Activated CD4-positive, alpha-beta T cell treated with anti-CD3 and anti-CD28 coated beads for 48 hours (primary cell): ENCODE data around the gene ADCY9.

Experiments
- DNase-seq: peaks from one replicate; pipeline ENCODE4 v3.0.0-alpha.2; 2020

ADCY9 gene

GRCh38 chr16:3999479-4000325 is 116.5 kb downstream of the ADCY9 start:
- DNase-seq: no peak

- no peak for DNase-seq
Observed at GRCh38 chr16:3998793-3999478, 117.3 kb downstream of the ADCY9 start.

- DNase-seq: no peak
Observed at GRCh38 chr16:3997231-3997841, 118.9 kb downstream of the ADCY9 start.

GRCh38 chr16:3995001-3995400 is 121.2 kb downstream of the ADCY9 start:
- no peak for DNase-seq

- no peak for DNase-seq
Observed at GRCh38 chr16:3993052-3993785, 123.0 kb downstream of the ADCY9 start.

- peak; percentile 9 for DNase-seq
Observed at GRCh38 chr16:3992297-3993051, 123.8 kb downstream of the ADCY9 start.

- DNase-seq: no peak
Observed at GRCh38 chr16:3988824-3989223, 127.4 kb downstream of the ADCY9 start.

GRCh38 chr16:3988011-3988410 is 128.2 kb downstream of the ADCY9 start:
- no peak for DNase-seq

- no peak for DNase-seq
Observed at GRCh38 chr16:3987231-3987630, 129.0 kb downstream of the ADCY9 start.

GRCh38 chr16:3986235-3986544 is 130.1 kb downstream of the ADCY9 start:
- no peak for DNase-seq

- no peak for DNase-seq
Observed at GRCh38 chr16:3984111-3985060, 131.9 kb downstream of the ADCY9 start.

- peak; percentile 60 for DNase-seq
Observed at GRCh38 chr16:3983081-3983520, 133.1 kb downstream of the ADCY9 start.

- no peak for DNase-seq
Observed at GRCh38 chr16:3982216-3982615, 134.0 kb downstream of the ADCY9 start.

GRCh38 chr16:3980253-3981111 is 135.8 kb downstream of the ADCY9 start:
- DNase-seq: no peak

GRCh38 chr16:3979518-3979917 is 136.7 kb downstream of the ADCY9 start:
- no peak for DNase-seq

- DNase-seq: no peak
Observed at GRCh38 chr16:3979070-3979469, 137.2 kb downstream of the ADCY9 start.

GRCh38 chr16:3977376-3977775 is 138.9 kb downstream of the ADCY9 start:
- DNase-seq: no peak

GRCh38 chr16:3974751-3975150 is 141.5 kb downstream of the ADCY9 start:
- DNase-seq: no peak

GRCh38 chr16:3971706-3972105 is 144.5 kb downstream of the ADCY9 start:
- no peak for DNase-seq

- no peak for DNase-seq
Observed at GRCh38 chr16:3971261-3971660, 145.0 kb downstream of the ADCY9 start.
